HepG2 (cell line): ENCODE data around the gene TMEM63B. TPM values are rescaled to one million over a fixed set of nuclear protein-coding genes. Genes with fewer than 3 reads are reported as not detected.

Experiments
- BRCA1 ChIP-seq: sonication (generic); formaldehyde crosslinking; IDR thresholded peaks from 2 replicates; pipeline ENCODE4 v1.4.0; 2020; ENCODE audit warnings: missing genetic modification reagents
- CBX5 ChIP-seq: sonication (generic); formaldehyde crosslinking; IDR thresholded peaks from 2 replicates; pipeline ENCODE4 v1.4.0; 2020; ENCODE audit warnings: missing genetic modification reagents, borderline replicate concordance
- CC2D1A ChIP-seq: sonication (generic); formaldehyde crosslinking; IDR thresholded peaks from 2 replicates; pipeline ENCODE4 v1.8.1; 2023; ENCODE audit warnings: mild to moderate bottlenecking, missing genetic modification reagents
- CENPT ChIP-seq: sonication (generic); formaldehyde crosslinking; IDR thresholded peaks from 2 replicates; pipeline ENCODE4 v1.8.0; 2022; ENCODE audit warnings: low read depth, mild to moderate bottlenecking, moderate library complexity, missing genetic modification reagents
- FOXC1 ChIP-seq: sonication (generic); formaldehyde crosslinking; IDR thresholded peaks from 2 replicates; pipeline ENCODE4 v1.8.0; 2022; ENCODE audit warnings: mild to moderate bottlenecking, missing genetic modification reagents, borderline replicate concordance
- HHEX ChIP-seq: IDR thresholded peaks from 2 replicates; pipeline ENCODE4 v1.6.1; 2016; ENCODE audit warnings: control low read depth
- HOXA9 ChIP-seq: sonication (generic); formaldehyde crosslinking; IDR thresholded peaks from 2 replicates; pipeline ENCODE4 v1.8.1; 2022; ENCODE audit warnings: missing genetic modification reagents, mild to moderate bottlenecking, moderate library complexity, borderline replicate concordance
- MBNL3 ChIP-seq: fragments of 250-450 bp; sonication (Bioruptor Pico); conservative IDR thresholded peaks from 2 replicates; pipeline ENCODE4 v1.8.0; 2022; ENCODE audit warnings: mild to moderate bottlenecking, inconsistent platforms
- PHF5A ChIP-seq: IDR thresholded peaks from one replicate; pipeline ENCODE4 v1.6.1; 2018; ENCODE audit warnings: low read depth, missing genetic modification reagents; ENCODE audit not compliant: unreplicated experiment
- SRSF1 ChIP-seq: fragments of 200-400 bp; formaldehyde crosslinking; optimal IDR thresholded peaks from 2 replicates; pipeline ENCODE3; 2017; ENCODE audit warnings: mild to moderate bottlenecking, low read depth, low read length, moderate library complexity
- ZNF207 ChIP-seq: fragments of 450-650 bp; IDR thresholded peaks from 2 replicates; pipeline ENCODE4 v1.6.1; 2016; ENCODE audit warnings: antibody characterized with exemption, borderline replicate concordance
- ZNF333 ChIP-seq: sonication (generic); formaldehyde crosslinking; IDR thresholded peaks from 2 replicates; pipeline ENCODE4 v1.4.0; 2020; ENCODE audit warnings: mild to moderate bottlenecking, missing genetic modification reagents, borderline replicate concordance
- ZNF383 ChIP-seq: sonication (generic); formaldehyde crosslinking; IDR thresholded peaks from 2 replicates; pipeline ENCODE4 v1.4.0; 2020; ENCODE audit warnings: missing genetic modification reagents, mild to moderate bottlenecking, borderline replicate concordance
- ZNF562 ChIP-seq: sonication (generic); formaldehyde crosslinking; IDR thresholded peaks from 2 replicates; pipeline ENCODE4 v1.8.0; 2022; ENCODE audit warnings: missing genetic modification reagents, borderline replicate concordance
- ZNF614 ChIP-seq: IDR thresholded peaks from 2 replicates; pipeline ENCODE4 v1.6.1; 2018; ENCODE audit warnings: missing biosample characterization, missing genetic modification reagents, inconsistent platforms, borderline replicate concordance
- ZNF772 ChIP-seq: sonication (generic); formaldehyde crosslinking; IDR thresholded peaks from 2 replicates; pipeline ENCODE4 v1.5.0; 2020; ENCODE audit warnings: mild to moderate bottlenecking, missing genetic modification reagents
- polyA plus RNA-seq, 8 experiments: library from polyadenylated mRNA; depleted of rRNA in 3 of 8; stranded (reverse) in 7 of 8; unstranded in 1 of 8; fragments of >200 nt; fragmentation: Illumina TruSeq in 4 of 8; extraction: Trizol in 4 of 8; gene quantifications; 2 replicates each; pipeline versions ENCODE4 v1.2.1 to v1.2.3, GENCODE V29; 2011 to 2016; ENCODE audit warnings: low read depth in 4 of 8, missing spikeins in 1 of 8, mixed read lengths in 1 of 8; ENCODE audit not compliant: insufficient read depth in 1 of 8
- total RNA-seq, 5 experiments: library from RNA; depleted of rRNA; stranded (reverse); fragments of >200 nt; fragmentation: Illumina TruSeq; extraction: Trizol; gene quantifications; 2 replicates each; pipeline ENCODE4 v1.2.3, GENCODE V29; 2016; ENCODE audit warnings: low read depth in 1 of 5
- TF ChIP-seq, protein P1 (sequence below): sonication (generic); formaldehyde crosslinking; IDR thresholded peaks from 2 replicates; pipeline ENCODE4 v1.4.0; 2020; ENCODE audit warnings: missing genetic modification reagents, borderline replicate concordance
- TF ChIP-seq, protein P2 (sequence below): IDR thresholded peaks from 2 replicates; pipeline ENCODE4 v1.6.1; 2016; ENCODE audit warnings: missing genetic modification reagents, missing compliant biosample characterization
- TF ChIP-seq, protein P3 (sequence below): sonication (generic); formaldehyde crosslinking; IDR thresholded peaks from 2 replicates; pipeline ENCODE4 v1.5.1; 2020; ENCODE audit warnings: mild to moderate bottlenecking, missing genetic modification reagents, moderate library complexity
- TF ChIP-seq, protein P4 (sequence below): sonication (generic); formaldehyde crosslinking; IDR thresholded peaks from 2 replicates; pipeline ENCODE4 v1.4.0; 2020; ENCODE audit warnings: mild to moderate bottlenecking, missing genetic modification reagents
- TF ChIP-seq, protein P5 (sequence below): sonication (generic); formaldehyde crosslinking; IDR thresholded peaks from 2 replicates; pipeline ENCODE4 v1.5.0; 2020; ENCODE audit warnings: missing genetic modification reagents, mild to moderate bottlenecking, borderline replicate concordance

TMEM63B gene
- total and polyA plus RNA-seq, 2 of the 13 experiments (the other 11 are each of a cell fraction or from before 2014, with no cell fraction given): 27.4 to 75.8 TPM

DNA sequence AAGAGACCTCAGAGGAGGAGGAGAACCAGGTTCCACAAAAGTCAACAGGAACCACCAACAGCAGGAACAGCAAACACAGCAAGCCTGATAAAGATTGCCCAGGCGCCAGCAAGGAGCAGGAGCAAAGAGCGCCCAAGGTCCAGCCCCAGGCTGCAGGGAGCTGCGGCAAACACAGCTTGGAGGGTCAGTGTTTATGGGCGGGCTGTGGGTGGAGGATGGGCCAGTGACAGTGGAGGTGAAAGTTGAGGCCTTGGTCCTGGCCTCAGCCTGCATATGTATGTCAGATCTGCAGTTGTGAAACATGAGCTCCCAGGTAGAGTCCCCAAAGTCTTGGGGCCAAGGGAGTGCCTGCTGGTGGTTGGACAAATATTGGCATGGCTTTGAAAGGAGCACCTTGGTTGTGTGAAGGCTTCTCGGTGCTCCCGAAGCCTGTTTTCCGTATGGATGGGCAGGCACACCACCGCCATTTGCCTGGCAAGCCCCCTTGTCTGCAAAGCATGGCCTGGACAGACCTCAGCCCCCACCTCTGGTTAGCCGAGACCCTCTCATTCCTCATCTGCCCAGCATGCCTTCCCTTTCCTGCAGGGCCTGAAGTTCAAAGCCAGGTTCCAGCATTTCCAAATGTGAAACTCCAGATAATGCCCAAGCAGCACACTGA, 29.3 kb downstream of the TMEM63B start (continued):
- TF ChIP-seq, protein P1, sequence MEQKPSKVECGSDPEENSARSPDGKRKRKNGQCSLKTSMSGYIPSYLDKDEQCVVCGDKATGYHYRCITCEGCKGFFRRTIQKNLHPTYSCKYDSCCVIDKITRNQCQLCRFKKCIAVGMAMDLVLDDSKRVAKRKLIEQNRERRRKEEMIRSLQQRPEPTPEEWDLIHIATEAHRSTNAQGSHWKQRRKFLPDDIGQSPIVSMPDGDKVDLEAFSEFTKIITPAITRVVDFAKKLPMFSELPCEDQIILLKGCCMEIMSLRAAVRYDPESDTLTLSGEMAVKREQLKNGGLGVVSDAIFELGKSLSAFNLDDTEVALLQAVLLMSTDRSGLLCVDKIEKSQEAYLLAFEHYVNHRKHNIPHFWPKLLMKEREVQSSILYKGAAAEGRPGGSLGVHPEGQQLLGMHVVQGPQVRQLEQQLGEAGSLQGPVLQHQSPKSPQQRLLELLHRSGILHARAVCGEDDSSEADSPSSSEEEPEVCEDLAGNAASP (CRISPR knock-in tag): peak; percentile 86; the same call in 1 of the 2 replicates
- TF ChIP-seq, protein P2, sequence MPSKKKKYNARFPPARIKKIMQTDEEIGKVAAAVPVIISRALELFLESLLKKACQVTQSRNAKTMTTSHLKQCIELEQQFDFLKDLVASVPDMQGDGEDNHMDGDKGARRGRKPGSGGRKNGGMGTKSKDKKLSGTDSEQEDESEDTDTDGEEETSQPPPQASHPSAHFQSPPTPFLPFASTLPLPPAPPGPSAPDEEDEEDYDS (CRISPR knock-in tag): peak; percentile 85
- TF ChIP-seq HHEX (CRISPR knock-in tag): peak; percentile 25; the same call in 1 of the 2 replicates
- TF ChIP-seq, protein P3, sequence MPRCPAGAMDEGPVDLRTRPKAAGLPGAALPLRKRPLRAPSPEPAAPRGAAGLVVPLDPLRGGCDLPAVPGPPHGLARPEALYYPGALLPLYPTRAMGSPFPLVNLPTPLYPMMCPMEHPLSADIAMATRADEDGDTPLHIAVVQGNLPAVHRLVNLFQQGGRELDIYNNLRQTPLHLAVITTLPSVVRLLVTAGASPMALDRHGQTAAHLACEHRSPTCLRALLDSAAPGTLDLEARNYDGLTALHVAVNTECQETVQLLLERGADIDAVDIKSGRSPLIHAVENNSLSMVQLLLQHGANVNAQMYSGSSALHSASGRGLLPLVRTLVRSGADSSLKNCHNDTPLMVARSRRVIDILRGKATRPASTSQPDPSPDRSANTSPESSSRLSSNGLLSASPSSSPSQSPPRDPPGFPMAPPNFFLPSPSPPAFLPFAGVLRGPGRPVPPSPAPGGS (CRISPR knock-in tag): peak; percentile 52; the same call in 1 of the 2 replicates
- no peak for TF ChIP-seq ZNF562 (CRISPR knock-in tag)
- TF ChIP-seq BRCA1 (CRISPR knock-in tag): peak; percentile 89; the same call in 1 of the 2 replicates
- TF ChIP-seq ZNF383: no peak
- peak; percentile 73 for TF ChIP-seq PHF5A
- TF ChIP-seq ZNF333 (CRISPR knock-in tag): no peak
- TF ChIP-seq ZNF614 (CRISPR knock-in tag): peak; percentile 85
- TF ChIP-seq CC2D1A (CRISPR knock-in tag): peak; percentile 96
- peak; percentile 71 for TF ChIP-seq SRSF1
- TF ChIP-seq, protein P4, sequence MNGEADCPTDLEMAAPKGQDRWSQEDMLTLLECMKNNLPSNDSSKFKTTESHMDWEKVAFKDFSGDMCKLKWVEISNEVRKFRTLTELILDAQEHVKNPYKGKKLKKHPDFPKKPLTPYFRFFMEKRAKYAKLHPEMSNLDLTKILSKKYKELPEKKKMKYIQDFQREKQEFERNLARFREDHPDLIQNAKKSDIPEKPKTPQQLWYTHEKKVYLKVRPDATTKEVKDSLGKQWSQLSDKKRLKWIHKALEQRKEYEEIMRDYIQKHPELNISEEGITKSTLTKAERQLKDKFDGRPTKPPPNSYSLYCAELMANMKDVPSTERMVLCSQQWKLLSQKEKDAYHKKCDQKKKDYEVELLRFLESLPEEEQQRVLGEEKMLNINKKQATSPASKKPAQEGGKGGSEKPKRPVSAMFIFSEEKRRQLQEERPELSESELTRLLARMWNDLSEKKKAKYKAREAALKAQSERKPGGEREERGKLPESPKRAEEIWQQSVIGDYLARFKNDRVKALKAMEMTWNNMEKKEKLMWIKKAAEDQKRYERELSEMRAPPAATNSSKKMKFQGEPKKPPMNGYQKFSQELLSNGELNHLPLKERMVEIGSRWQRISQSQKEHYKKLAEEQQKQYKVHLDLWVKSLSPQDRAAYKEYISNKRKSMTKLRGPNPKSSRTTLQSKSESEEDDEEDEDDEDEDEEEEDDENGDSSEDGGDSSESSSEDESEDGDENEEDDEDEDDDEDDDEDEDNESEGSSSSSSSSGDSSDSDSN (CRISPR knock-in tag): peak; percentile 85
- TF ChIP-seq HOXA9: no peak
- TF ChIP-seq CENPT (CRISPR knock-in tag): no peak
- peak; percentile 81 for TF ChIP-seq FOXC1
- TF ChIP-seq ZNF772: no peak
- TF ChIP-seq MBNL3 (CRISPR knock-in tag): no peak
- TF ChIP-seq, protein P5, sequence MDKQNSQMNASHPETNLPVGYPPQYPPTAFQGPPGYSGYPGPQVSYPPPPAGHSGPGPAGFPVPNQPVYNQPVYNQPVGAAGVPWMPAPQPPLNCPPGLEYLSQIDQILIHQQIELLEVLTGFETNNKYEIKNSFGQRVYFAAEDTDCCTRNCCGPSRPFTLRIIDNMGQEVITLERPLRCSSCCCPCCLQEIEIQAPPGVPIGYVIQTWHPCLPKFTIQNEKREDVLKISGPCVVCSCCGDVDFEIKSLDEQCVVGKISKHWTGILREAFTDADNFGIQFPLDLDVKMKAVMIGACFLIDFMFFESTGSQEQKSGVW: no peak
- peak; percentile 72 for TF ChIP-seq CBX5 (CRISPR knock-in tag)
- no peak for TF ChIP-seq ZNF207
